H1 (cell line): Measurements from ENCODE around the gene FAM193A. TPM values are rescaled to one million over a fixed set of nuclear protein-coding genes. Genes with fewer than 3 reads are reported as not detected.

Experiments
- CHD7 ChIP-seq: fragments of 300-600 bp; sonication (generic); IDR thresholded peaks from 2 replicates; pipeline ENCODE4 v1.7.1; 2012; ENCODE audit warnings: low read length, moderate library complexity, mild to moderate bottlenecking, inconsistent platforms; ENCODE audit not compliant: insufficient replicate concordance
- EGR1 ChIP-seq: IDR thresholded peaks from 2 replicates; pipeline ENCODE4 v1.6.1; 2011; ENCODE audit warnings: low read depth, low read length, borderline replicate concordance
- EZH2 ChIP-seq: fragments of 200-600 bp; sonication (generic); IDR thresholded peaks from 2 replicates; pipeline ENCODE4 v1.7.1; 2012; ENCODE audit warnings: low read depth, mild to moderate bottlenecking, moderate library complexity, low read length, inconsistent platforms; ENCODE audit not compliant: severe bottlenecking
- SP2 ChIP-seq: IDR thresholded peaks from 2 replicates; pipeline ENCODE4 v1.6.1; 2012; ENCODE audit warnings: mild to moderate bottlenecking, low read length, inconsistent platforms
- SUZ12 ChIP-seq: fragments of 200-600 bp; sonication (generic); IDR thresholded peaks from 2 replicates; pipeline ENCODE4 v1.6.1; 2012; ENCODE audit warnings: mild to moderate bottlenecking, inconsistent platforms, low read length, moderate library complexity, mixed read lengths
- TEAD4 ChIP-seq: IDR thresholded peaks from 2 replicates; pipeline ENCODE4 v1.6.1; 2012; ENCODE audit warnings: low read depth, low read length, inconsistent platforms, mixed read lengths
- polyA plus RNA-seq, 7 experiments: library from polyadenylated mRNA; depleted of rRNA in 3 of 7; stranded (reverse) in 5 of 7; unstranded in 2 of 7; fragments of >200 nt in 5 of 7; fragments of 200-250 nt in 2 of 7; gene quantifications; 1 replicate in 5 of 7; 2 replicates in 1 of 7; 4 replicates in 1 of 7; pipeline versions ENCODE4 v1.2.1 to v1.2.3, GENCODE V29; 2011 to 2013; ENCODE audit warnings: missing spikeins in 2 of 7, mixed read lengths in 2 of 7
- total RNA-seq: library from RNA; stranded (reverse); fragmentation: NEBNext Ultra II Directional; extraction: Animal tissue kit (Norgen Biotek cat#: 25700); gene quantifications from 2 replicates; pipeline ENCODE4 v1.2.1, GENCODE V29; 2021

The FAM193A gene
- total and polyA plus RNA-seq, 2 of the 8 experiments (the other 6 are each of a cell fraction or from before 2014, with no cell fraction given): 8.7 to 26.2 TPM

- TF ChIP-seq SUZ12 (no peak), TEAD4 (no peak), EZH2 (no peak), EGR1 (no peak), SP2 (no peak), CHD7 (no peak)
These were observed 162.1 kb downstream of the FAM193A start (continued) for GRCh38 chr4:2698504-2698903.
